Measurements from ENCODE around the gene FRMPD1.
"Not testable (repeated sequence)": the region's sequence is repeated elsewhere in the genome, so short reads cannot be mapped to it uniquely, and the experiment has no call there.

The FRMPD1 gene, protein sequence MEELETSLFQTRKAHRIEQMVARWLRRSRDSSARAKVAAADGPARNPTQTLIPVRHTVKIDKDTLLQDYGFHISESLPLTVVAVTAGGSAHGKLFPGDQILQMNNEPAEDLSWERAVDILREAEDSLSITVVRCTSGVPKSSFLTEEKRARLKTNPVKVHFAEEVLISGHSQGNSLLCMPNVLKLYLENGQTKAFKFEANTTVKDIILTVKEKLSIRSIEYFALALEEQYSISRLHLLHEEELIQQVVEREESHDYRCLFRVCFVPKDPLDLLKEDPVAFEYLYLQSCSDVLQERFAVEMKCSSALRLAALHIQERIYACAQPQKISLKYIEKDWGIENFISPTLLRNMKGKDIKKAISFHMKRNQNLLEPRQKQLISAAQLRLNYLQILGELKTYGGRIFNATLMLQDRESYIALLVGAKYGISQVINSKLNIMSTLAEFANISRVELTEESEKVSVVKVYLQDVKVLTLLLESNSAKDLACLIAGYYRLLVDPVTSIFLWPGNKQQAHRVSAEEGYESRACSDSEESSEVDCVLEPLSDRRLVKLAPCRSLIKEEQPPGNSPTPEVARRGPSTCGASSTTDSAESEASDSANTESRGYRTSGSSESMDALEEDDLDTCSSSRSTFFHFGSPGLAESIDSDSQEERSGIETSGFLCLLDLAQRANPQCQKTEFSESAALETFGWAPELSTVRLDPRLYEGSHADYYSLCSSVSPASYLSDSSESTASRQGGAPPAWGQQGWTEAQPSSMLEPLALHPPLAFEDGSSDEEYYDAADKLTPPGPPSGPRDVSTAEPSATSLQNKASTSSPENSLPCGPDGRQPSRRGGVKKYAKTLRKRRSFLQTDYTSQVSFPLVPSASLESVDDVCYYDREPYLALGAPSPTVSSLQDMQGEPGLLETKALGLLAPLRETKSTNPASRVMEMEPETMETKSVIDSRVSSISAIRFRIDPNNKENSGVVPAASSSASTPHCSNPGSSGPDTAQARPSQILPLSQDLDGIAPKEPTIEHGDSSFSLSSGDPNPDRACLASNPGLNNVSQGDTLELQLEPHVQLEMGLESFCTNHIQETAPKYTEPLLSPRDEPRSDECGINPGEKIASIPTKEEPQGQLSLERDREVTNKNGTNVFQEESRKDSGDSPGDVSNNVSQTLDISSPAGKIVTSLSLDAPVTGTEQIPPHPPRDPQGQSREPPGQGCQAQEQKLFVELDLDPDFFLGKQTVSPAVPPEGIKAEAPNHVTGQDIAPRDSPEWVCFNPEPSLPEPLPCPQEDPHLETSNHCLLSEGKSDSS (N-terminal part only)

DNA sequence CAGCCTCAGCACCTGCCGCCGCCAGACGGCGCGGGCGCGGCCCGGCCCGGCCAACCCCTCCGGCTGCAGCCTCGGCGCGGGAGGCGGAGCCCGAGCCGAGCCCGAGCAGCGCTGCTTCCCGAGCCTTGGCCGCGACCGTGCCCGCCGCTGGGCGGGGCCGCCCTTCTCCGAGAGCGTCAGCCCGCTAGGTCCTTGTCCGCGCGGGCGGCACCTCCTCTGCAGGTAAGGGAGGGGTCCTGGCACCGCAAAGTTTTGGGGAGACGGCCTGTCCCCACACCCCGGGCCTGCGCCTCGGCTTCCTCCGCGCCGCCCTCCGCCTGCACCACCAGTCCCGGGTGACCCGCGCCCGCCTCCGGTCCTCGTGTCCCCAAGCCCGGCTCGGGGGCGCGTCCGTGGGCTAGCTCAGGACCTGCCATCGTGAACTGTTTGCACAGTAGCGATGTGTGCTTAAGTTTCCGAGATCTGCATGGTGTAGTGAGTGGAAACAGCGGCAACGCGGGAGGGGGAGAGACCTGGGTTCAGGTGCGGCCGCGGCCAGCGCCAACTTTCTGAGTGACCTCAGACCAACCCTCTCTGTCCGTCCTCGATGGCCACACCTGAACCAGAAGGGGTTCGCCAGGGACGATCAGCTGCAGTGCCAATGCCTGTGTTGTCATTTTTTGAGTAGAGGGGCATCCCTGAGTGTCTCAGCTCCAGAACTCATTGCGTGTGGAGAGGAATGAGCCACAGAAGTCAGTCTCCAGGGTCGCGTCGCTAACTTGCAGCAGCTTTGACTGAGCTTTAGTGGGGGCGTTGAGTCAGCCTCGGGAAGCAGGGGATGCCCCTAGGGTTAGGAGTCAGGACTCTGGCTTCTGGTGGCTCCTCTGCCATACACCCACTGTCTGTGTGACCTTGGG lies at the start of gene FRMPD1:
FRMPD1 (plus strand) TSS at position 82 of the 896 bp plus-strand sequence. CDS start 41,688 bp downstream, outside the sequence.
- DNase-seq = peak; percentile 55

DNA sequence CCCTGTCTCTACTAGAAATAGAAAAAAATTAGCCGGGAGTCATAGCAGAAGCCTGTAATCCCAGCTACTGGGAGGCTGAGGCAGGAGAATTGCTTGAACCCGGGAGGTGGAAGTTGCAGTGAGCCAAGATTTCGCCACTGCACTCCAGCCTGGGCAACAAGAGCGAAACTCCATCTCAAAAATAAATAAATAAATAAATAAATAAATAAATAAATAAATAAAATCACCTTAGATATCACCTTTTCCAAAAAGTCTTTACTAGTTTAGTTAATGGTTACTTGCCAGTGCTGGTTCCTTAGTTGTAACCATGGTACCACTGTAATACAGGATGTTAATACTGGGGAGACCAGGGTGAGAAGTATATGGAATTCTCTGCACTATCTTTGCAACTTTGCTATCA lies 48.7 kb upstream of the FRMPD1 start:
- not testable (repeated sequence) for DNase-seq

DNA sequence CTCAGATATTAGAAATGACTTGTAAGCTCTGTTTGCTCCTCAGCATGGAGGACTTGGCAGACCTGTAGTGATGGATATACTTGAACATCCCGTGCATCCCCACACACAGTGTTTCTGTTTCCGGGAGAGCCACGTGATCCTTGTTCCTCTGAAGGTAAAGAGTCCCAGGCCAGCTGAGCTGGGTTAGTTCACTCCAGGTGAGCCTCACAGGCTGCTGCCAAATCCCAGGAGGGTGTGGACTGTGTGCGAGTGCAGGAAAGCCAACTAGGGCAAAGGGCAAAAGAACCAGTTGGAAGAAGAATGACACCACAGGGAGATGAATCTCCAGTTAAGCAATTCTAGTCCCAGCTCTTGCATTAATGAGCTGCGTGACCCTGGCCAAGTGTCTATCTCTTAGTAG lies 47.9 kb upstream of the FRMPD1 start:
- no peak for DNase-seq

DNA sequence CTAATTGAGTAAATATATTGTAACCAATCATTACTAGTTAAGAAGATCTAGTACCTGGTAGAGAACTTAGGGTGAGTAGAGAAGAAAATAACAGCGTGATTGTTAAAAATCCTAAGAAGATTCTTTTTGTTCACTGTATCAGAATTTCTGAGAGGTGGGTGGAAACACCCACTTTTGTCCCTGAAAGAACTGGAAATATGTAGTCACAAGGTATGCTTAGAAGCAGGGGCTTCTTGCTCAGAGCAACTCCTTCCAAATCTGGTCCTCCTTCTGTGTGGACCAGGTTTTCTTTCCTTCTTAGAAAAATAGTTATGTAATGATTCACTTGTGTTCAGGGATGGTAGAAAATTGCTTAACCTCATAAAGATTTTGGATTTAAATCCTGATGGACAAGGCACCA lies 46.5 kb upstream of the FRMPD1 start:
- DNase-seq = no peak

DNA sequence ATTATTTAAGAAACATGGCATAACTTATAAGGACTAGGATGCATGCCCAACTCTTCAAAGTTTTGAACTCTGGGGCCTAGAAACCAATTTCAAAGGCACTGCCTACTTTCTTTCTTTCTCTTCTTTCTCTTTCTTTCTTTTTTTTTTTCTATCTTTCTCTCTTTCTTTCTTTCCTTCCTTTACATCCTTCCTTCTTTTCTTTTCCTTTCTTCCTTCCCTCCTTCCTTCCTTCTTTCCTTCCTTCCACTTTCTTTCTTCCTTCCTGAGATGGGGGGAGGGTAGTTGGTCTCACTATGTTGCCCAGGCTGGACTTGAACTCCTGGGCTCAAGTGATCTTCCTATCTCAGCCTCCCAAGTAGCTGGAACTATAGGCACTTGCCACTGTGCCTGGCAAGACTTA lies 42.5 kb upstream of the FRMPD1 start:
- no peak for DNase-seq

DNA sequence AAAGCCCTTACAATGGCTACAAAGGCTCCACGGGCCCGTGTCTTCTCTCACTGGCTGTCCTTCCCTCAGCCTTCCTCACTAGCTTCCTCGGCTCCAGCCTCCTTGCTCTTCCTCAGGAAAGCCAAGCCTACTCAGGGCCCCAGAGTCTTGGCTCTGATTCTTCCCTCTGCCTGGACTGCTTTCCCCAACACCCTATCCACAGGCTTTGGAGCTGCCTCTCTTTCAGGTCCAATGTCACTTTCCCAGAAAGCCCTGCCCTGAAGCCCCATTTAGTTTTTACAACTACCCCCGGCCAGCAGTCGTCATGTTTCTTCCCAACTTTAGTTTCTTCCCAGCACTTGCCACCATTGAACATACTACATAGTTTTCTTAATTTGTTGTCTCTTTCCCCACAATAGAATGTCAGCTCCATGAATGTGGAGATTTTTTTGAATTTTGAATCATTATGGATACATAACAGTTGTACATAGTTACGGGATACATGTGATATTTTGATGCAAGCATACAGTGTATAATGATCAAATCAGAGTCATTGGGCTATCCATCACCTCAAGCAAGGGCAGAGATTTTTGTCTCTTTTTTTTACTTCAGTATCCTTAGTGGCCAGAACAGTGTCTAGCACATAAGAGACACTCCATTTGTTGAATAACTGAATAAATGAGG lies 40.9 kb upstream of the FRMPD1 start:
- no peak for DNase-seq

DNA sequence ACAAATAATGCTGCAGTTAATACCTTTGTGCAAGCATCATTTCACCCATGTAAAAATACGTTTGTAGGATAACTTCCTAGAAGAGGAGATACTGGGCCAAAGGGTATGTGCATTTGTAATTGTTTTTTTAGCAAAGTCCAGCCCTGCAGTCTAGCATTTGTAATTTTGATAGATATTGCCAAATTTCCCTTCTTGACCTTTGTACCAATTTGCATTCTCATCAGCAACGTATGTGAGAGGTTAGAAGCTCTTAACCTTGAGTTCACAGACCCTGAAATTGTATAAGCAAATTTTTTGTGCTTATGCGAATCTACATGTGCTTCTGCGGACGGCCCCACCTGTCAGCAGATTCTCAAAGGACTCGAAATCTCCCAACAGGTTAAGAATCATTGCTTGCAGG lies 39.7 kb upstream of the FRMPD1 start:
- DNase-seq = no peak

DNA sequence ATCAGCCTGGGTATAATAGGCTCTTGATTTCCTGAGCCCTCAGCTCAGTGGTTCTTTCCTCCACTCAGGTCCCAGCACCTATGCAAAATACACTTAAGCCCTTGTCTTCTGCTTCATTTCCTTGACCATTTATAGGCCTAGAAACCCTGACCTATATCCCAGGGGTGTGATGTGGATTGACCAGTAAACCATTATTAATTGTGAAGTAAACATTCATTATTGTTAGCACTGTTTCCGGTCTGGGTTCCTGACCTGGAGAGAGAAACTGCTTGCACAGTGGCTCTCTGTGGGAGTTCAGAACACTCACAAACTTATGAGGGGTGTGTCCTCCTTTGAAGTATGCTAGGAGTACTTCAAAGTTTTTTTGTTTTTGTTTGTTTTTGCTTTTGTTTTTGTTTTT lies 38.8 kb upstream of the FRMPD1 start:
- no peak for DNase-seq

DNA sequence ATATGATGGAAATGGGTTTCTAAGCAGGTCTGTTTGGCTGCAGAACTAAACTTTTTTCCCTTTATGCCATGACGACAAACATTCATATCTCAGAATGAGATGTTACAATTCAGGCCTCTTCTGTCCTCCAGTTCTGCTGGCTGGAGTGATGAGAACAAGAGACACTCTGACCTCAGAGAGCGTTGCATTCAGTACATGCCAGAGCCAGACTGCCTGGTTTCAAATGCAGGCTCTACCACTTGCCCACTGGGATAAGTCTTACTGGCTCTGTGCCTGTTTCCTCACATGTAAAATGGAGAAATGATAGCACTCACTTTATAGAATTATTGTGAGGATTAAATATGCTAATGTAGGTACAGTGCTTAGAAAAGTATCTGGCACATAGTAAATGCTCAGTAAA lies 33.6 kb upstream of the FRMPD1 start:
- no peak for DNase-seq

DNA sequence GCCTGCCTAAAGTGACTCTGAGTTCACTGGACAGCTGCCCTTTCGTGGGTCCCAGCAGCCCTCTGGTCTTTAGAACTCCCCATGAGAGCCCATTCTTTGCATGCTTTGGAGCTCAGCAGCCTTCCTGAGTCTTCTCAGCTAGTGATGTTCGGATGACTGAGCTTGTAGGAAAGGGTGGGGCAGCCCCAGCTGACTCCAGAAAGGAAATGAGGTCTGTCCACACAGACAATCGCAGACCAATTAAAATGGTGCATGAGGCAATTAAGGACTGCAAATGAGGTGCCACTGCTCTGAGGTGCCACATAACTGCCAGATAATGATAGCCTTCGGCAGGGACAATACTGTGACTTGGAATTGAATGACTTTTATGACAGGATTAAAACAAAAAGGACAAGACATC lies 32.9 kb upstream of the FRMPD1 start:
- peak; percentile 54 for DNase-seq

DNA sequence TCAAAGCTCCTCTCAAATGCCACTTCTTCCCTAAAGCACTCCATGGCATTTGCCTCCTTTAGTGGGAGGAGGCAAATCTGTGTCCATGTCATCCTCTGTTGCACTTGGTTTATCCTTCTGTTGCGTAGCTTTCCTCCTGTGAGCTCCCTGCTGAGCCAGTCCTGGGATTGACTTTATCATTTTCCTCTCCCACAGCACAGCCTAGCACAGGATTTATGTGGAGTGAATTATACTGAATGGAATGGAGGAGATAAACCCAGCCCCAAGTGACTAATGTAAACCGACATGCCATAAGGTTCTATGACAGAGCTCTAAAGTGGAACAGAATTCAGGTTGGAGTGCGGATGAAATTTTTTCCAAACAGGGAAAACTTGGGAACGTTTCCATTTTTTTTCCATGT lies 31.9 kb upstream of the FRMPD1 start:
- no peak for DNase-seq

DNA sequence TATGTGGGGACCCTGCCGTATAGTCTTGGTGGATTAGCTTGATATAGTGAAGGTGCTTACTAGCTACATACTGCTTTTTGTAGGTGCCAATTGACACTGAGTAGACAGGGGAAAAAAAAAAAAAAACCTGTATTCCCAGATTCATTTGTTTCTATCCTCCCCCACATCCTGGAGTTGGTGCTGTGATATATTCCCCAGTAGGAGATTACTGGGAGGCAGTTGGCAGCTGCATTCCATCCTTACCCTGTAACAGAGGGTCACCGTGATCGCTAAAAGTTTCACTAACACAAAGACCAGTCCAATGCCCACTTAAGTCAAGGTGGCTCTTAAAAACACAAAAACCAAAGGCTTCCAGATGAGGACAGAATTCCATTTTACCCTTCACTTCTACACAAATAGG lies 30.9 kb upstream of the FRMPD1 start:
- no peak for DNase-seq

DNA sequence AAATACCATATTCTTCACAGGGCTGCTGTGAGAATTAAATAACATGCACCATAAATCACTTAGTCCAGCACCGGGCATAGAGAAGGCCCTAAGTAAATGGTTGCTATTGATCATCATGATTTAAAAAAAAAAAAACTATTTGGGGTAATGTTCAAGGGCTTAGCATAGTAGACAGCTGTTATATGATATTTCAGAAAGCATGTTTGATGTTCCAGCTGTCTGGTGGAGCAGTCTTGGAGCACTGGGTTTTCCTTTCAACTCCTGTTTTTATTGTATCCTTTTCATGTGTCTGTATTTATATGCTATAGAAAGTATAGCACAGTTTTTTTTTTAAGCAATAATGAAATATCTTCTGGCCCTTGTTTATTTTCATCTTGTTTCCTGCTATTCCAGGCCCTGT lies 30.4 kb upstream of the FRMPD1 start:
- DNase-seq = no peak

DNA sequence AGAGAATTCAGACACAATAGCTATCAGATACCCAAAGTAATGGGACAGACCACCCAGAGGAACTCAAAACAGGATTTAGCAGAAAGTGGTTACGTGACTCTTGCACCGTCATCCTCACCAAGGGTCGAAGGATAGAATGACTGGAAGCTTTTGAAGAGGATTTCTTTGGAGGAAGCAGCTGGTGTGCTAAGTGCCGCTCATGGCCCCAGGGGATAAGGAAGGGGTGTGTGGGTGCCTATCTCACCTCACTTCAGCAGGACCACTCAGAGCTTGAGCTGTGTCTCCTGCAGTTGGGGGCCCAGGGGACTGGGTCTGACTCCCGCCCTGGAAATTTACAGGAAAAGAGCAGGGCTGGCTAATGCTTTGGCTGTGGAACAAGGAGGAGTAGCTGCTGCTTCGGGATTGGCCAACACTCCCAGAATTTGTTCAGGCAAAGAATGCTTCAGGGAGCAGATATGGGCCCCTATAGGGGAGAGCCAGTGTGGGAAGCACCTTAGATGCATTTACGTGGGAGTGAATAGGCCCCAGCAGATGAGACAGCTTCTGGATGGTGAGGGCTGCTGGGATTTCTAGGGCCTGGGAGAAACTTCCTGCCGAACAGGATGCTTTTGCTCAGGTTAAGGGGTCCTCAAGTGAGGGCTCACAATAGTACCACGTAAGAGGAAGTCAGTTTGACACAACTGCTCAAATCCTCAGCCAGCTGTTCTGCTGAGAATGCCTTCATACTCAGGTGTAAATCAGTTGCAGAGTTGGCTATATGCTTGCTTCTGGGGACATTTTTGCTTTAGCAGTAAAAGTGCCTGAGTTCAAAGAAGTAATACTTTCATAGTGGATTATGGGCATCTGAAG lies 29.3 kb upstream of the FRMPD1 start:
- no peak for DNase-seq

DNA sequence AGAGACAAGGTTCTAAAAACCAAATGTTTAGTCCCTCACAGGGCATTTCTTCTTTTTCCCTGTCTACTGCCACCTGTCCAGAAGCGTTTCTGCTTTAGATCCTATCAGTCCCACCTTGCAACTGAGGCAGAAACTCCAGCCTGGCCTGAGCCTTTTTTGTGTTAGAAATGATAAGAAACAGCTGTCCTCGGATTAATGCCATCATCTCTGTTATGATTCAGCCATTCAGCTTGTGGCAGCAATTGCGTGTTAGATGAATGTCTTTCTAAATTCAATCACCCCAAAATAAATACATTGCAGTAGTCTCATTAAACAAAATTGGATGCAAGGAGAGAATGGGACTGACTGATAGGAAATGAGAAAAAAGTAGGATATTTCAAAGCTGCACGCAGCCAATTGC lies 28.3 kb upstream of the FRMPD1 start:
- no peak for DNase-seq

DNA sequence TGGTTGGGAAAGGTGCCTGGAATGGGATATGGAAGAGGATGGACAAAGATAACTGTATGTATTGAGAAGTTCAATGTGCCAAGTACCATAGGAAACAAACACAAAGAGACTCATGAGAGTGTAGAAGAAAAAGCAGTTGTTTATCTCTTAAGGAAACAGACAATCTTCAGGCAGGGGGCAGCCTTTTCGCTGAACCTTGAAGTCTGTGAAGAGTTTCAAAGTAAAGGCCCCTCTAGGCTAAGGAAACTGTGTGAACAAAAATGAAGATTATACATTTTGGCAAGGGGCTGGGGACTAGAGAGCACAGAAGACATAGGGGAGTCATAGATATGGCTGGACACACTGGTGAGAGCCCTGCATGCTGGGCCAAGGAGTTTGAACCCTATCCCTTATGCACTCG lies 27.5 kb upstream of the FRMPD1 start:
- DNase-seq = no peak

DNA sequence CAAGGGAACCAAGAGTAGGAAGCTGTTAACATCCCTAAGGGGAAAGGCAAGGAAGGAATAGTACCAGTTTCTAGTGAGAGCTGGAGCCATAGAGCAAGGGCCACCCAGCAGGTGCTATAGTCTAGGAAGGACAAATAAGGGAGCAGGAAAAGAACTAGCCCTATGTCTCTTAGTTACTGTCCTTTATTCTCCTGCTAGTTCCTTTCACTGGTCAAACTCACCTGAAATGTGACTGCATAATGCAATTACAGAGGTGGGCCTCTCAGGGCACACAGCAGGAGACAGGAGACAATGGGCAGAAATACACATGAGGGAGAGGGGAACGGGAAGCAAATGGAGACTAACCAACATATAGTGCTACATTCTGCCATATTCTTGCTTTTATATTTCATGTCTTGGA lies 26.7 kb upstream of the FRMPD1 start:
- no peak for DNase-seq

DNA sequence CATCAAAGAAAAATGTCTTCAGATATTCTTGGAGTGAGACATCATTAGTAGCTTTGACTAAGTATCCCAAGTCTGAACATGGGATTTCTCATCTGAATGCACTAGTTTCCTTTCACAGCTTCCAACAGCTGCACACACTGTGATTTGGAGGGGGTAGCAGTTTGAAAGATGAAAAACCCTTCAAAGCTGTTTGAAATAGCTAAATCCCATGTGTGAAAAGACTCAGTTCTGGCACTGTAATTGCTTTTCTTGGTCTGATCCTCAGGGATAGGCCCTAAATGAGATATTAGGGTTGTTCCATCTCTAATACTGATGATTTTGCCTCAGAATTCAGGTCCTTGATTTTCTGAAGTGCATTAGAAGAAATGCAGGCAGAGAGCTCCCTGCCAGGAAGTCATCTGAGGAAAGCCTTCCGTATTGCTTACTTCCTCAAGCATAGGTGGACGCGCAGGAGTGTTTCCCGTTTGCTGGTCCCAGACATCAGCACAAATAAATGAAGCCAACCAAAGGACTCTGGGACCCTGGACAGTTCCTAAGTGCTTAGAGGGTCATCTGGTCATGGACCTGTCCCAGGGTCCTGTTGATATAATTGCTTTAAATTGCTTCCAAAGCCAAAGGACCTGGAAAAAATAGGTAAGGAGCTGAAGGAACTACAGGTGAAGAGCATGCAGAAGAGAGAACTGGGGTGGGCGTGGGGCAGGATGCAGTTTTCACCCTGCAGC lies 25.6 kb upstream of the FRMPD1 start:
- no peak for DNase-seq

DNA sequence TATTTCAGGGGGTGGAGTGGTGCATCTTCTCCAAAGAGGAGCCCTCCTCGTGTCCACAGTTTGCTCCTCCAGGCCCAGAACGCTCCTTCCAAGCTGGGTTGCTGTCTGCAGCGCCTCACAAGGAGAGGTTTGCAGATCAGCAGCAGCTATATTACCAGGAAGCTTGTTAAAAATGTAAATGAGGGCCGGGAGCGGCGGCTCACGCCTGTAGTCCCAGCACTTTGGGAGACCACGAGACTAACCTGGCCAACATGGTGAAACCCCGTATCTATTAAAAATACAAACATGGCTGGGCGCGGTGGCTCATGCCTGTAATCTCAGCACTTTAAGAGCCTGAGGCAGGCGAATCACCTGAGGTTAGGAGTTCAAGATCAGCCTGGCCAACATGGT lies 25.0 kb upstream of the FRMPD1 start:
- no peak for DNase-seq

DNA sequence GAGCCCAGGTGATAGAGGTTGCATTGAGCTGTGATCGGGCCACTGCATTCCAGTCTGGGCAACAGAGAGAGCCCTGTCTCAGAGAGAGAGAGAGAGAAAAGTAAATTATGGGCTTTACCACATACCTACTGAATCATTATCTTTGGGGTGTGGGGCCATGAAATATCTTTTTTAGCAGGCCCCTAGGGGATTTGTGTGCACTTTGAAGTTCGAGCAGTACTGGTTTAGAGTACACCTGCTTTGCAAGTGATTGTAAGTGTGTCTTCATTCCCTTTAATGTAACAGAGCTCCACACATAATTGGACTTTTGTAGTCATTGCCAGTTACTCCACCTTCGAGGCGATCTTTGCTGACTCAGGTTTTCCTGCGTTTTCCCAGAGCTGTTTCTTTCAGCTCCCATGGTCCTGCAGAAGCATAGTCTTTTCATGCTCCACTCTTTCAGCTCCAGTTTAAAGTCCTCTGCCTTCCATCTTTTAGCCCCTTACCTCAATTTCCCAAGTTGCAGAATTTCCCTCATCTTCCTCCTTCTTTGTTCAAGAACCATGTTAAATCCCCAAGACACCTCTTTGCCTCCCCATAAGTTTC lies 24.0 kb upstream of the FRMPD1 start:
- DNase-seq = peak; percentile 1

Data from NCI-H1105 (cell line).